Activated CD8-positive, alpha-beta memory T cell treated with anti-CD3 and anti-CD28 coated beads, Interleukin-2, amount 50 U/mL, for 24 hours (primary cell): ENCODE results near the gene FBXO31.

Experiments
- DNase-seq: peaks from one replicate; pipeline ENCODE4 v3.0.0-alpha.2; 2020; ENCODE audit errors: extremely low read depth

FBXO31 gene

DNA sequence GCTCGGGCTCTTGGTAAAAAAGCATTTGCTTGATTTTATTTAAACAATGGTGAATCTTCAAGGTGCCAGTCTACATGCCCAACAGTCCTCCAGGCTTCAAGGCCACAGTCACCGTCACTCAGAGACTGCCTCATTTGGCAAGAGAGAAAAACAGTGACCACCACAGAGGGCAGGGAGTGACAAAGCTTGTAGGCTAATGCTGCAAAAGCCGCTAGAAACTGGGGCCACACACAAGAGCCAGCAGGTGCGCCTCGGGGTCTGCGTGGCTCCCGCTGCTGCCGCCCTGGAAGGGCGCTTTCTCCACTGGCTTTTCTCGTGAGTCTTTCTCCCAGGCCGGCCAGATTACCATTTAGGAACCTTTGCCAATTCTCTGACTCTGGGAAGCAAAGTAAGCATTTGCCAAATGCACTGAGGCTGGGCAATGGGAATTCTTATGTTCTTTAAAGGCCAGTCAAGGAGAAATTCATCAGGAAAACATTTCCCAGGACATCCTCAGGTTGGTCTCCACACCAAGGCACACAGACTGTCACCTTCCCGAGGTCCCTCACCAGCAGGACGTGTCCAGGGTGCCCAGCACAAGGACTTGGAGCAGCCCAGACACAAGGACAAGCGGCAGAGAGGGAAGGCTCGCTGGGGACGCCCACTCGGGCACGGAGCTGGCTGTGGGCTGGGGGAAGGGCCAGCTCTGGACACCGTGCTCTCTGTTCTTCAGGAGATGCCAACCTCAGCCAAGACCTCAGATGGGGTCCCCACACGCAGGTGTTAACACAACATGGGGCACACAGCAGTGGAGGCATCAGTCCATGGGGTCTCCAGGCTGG lies 53.9 kb downstream of the FBXO31 start:
- DNase-seq: no peak

DNA sequence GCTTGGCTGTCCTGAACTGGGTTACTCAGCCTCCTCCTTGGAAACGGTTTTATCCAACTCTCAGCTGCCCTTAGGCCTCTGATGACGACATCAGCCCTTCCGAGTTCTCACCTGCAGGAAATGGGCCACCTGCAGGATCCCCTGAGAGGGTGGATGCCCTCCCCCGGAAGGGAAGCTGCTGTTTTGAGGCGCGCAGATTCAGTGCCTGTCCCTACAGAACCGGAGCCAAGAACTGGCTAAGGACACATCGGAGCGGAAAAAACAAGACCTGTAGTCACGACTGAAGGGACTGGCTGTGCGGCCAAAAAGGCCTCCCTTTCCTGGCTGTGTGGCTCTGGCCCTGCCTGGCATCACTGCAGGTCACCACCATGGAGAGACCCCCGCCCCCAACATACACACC lies 54.7 kb downstream of the FBXO31 start:
- DNase-seq: no peak

DNA sequence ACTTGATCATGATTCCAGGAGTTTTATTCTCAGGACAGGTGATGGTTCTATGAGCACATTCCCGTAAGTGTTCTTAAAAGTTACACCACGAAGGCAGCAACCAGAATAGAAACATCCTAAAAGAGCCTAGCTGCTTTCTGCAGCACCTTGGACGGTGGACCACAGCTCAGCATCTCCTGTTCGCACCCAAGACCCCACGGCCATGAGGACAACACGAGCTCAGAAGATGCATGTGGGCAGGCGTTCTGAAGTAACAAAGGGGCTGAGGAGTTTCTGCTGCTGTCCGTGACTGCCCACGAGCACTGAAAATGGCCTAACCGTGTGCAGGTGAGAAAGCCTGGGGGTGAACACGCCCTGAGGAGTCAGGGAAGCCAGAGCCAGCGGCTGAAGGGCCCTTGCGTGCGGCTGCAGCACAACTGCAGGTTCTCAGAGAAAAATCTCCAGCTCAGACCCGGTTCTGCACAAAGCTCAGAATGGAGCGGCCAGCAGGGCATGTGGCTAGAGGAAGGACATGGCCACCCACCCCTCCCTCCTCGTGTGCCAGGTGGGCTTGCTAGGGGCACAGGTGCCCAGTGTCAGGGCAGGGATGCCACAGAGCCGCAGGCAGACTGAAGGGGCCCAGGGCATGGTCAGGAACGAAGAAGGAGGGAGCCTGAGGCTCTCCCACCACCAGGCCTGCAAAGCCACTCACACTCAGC lies 55.6 kb downstream of the FBXO31 start:
- no peak for DNase-seq

DNA sequence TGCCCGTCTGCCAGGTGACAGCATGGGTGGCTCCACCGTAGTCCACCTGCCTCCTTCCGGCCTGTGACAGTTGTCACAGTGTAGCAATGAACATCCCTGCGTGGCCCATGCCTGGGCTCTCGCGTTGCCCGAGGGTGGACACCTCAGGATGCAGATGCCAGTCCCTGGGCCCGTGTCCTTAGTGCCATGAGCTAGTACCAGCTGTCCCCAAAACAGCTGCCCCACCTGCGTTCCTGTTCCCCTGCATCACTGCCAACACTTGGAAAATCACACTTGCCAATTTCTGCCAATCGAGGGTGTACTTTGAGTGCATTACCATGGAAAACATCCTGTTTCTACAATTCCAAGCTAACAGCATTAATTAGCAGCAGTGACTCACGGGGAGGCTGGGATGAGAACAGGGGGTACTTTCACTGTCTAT lies 57.4 kb downstream of the FBXO31 start:
- DNase-seq: no peak

DNA sequence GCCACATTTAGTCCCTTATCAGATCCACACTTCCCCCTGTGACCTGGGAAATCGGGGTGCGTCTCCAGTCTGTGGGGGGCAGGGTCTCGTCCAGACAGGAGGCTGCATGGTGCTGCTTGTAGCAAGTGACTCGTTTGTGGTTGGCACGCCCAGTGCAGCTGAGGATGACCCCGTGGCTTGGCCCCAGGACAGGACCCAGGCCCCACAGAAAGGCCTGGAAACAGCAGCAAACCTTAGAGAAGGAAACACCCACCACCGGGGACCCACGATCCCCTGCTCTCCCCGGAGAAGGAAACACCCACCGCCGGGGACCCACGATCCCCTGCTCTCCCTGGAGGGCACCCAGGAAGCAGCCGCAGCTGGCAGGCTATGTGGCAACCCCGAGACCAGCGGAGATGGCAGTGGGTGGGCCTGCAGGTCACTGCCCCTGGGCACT lies 58.1 kb downstream of the FBXO31 start:
- DNase-seq: no peak

DNA sequence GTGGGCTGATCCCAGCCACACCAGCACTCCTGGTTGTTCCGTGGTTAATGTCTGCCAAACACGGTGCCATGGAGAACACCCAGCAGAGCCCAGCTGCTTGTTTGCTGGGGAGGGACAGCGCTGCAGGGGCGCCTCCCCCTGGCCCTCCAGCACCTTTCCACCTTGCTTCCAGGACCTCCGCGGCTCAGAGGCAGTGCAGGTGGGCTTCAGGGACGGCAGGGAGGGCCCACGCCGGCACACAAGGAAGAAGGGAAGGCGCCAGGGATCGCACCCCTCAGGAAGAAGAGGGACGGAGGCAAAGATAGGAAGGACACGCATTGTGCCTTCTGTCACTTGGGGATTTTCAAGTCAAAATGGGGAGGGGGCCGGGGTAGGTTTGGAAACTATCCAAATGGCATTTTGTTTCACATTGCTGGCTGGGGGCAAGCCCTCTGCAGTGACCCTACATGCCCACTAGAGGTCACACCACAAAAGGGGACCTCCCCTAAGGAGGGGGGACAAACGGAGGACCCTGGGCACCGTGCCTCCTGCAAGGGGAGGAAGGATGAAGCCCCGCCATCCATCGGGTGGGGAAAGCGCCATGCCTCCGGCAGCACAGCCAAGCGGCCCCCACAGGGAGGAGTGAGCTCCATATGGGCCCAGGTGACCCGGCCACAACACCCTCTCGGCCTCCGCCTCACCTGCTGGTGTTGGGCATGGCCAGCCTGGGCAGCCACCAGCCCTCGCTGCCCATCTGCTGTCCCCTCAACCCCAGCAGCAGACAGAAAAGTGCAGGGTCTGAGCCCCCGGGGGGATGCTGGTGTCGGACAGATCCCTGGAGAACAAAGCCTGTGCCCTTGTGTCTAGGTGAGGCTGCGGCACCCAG lies 58.9 kb downstream of the FBXO31 start:
- no peak for DNase-seq

DNA sequence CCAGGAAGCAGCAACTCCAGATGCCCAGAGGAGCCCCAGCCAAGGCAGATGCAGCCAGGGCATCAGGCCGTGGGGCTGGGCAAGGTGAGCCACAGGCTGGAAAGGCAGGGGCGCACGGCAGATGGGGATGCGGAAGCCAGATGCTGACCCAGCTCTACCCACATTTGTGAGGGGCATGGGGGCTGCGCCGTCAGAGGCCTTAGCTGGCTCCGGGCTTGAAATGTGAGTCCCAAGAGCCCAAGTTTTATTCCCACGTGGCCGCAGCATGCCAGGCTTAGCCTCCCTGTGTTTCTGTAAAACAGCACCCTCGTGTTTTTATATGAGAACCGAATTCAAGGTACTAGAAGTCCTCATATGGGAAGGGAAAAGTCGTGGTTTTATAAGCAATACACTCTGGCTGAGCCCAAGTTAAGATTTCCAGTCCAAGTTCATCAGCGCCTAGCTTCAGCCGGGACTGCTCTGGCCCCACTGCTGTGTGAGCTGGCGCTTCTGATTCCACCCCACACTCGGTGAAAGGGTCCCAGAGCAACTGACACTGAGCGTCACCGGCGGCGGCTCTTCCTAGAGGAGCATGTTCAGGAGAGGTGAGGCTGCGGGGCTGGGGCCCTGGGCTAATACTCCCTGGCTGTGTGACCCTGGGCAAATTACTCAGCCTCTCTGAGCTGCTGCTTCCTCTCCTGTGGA lies 59.7 kb downstream of the FBXO31 start:
- DNase-seq: no peak

DNA sequence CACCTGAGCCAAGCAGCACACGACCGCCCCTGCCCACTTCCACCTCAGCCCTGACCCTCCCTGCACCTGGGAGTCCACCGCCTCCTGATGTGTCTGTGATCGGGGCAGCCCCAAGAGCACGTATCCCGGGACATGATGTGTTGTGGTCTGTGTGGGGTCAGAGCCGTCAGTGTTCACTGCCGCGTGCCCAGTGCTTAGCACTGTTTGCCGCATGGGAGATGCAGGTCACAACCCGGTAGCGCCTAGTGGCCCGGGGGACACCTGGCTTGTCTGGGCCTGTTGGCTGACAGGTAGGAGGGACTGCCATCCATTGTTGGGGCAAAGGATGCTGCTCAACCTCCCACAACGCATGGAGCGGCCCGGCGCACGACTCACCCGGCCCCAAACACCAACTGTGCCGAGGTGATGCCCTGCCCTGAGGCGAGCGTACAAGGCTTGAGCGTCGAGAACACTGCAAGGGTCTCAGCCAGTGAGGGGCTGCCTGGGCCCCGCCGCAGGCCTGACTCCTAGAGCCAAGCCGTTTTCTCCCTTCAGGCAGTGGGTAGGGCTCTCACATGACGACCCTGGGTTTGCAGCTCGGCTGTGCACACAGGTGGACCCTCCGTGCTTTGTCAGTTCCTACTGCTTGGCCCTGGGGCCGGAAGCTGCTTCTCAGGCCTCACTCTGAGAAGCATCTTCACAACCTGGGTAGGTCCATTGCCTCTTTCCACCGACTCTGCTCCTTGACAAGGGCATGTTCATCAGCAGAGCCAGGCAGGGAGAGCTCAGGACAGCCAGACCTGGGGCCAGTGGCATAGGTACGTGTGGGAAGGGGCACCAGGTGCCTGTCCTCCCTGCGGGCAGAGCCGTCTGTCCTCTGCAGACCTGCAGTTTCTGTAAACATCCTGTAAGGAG lies 60.5 kb downstream of the FBXO31 start:
- DNase-seq: no peak

DNA sequence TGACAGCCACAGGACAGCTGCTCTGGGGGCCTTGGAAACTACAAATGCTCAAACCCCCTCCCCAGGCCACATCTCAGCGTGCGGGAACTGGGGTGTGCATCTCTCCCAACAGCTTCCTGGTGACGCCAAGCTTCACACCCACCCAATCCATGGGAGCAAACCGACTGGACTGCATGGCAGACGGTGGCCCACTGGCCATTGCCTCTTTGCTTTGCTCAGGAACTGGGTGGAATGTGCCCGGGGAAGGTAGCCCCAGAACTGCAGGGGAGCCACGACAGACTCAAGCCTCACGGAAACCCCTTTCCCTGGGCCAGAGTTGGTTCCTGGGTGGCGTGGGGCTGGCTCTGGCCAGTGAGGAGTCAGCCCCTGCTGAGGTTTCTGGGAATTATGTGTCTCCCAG lies 61.2 kb downstream of the FBXO31 start:
- DNase-seq: no peak

DNA sequence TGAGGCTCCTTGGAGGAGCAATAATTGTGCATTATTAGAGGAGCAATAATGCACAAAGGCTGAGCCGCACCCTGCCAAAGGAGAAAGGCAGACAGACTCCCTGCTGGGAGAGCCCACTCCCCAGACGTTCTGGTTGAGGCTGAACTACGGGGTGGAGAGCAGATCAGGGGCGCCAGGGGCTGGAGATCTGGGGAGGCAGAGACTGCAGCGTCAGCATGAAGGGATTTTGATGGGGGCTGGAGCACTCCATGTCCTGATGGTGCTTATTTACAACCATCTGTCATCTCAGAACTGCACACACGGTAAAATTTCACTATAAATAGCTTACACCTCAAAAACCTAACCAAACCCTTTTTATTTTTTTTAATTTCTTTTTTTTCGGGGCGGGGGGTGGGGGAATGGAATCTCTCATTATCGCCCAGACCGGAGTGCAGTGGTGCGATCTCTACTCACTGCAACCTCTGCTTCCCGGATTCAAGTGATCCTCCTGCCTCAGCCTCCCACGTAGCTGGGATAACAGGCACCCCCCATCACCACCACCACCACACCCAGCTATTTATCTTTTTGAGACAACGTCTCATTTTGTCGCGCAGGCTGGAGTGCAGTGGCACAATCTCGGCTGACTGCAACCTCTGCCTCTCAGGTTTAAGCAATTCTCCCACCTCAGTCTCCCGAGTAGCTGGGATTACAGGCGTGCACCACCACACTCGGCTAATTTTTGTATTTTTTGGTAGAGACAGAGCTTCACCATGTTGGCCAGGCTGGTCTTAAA lies 62.1 kb downstream of the FBXO31 start:
- no peak for DNase-seq

DNA sequence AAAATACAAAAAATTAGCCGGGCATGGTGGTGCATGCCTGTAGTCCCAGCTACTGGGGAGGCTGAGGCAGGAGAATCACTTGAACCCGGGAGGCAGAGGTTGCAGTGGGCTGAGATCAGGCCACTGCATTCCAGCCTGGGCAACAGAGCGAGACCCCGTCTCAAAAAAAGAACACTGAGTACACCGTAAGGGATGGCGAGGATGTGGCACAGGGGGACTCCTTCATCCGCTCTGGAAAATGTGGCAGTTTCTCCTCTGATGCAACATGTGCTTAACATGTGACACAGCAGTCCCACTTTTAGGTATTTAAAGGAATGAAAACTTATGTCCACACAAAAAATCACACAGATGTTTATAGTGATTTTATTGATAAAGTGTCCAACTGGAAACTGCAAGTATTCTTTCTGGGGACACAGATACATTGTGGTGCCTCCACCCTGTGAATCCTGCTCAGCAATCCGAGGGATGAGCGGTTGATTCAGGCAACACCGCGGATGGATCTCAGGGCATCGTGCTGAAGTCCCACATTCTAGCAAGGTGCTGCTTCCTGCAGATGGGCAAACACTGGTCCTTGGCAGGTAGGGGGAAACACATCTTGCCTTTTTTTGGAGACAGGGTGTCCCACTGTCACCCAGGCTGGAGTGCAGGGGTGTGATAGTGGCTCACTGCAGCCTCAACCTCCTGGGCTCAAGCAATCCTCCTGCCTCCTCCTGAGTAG lies 62.9 kb downstream of the FBXO31 start:
- no peak for DNase-seq

DNA sequence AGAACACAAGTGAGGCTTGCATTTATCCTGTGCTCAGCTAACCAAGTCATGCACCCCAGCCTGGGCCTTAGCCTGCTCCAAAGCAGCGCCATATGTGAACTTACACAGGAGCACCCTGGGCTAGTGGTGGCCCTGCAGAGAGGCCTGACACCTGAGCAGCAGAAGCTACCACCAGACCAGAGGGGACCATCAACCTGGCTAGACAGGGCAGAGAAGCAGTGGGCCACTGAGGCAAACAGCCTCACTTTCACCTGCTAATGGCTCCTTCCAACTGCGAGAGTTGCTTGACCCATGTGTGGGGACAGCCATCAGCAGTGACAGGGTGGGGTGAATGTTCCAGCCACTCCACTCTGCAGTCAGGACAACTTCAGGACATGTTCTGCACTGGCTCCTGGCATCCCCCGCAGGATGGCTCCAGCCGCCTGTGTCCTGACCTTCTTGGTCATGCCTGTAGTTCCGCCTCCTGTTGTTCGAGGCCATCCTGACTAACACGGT lies 63.5 kb downstream of the FBXO31 start:
- DNase-seq: no peak

DNA sequence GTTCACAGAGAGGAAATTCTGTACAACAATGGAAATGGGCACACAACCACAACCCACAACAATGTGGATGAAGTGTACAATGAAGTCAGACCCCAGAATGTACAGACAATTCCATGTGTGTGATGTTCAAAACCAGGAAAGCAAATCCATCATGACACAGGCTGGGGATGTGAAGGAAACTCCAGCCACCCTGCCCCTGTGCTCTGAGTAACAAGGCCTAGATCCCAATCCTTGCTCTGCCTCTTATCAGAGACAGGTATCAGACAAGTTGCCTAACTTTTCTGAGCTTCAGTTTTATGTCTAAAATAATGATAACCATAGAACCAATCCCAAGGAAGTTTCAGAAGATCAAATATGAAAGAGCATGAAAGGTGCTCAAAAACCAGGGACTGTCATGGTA lies 64.6 kb downstream of the FBXO31 start:
- DNase-seq: no peak

DNA sequence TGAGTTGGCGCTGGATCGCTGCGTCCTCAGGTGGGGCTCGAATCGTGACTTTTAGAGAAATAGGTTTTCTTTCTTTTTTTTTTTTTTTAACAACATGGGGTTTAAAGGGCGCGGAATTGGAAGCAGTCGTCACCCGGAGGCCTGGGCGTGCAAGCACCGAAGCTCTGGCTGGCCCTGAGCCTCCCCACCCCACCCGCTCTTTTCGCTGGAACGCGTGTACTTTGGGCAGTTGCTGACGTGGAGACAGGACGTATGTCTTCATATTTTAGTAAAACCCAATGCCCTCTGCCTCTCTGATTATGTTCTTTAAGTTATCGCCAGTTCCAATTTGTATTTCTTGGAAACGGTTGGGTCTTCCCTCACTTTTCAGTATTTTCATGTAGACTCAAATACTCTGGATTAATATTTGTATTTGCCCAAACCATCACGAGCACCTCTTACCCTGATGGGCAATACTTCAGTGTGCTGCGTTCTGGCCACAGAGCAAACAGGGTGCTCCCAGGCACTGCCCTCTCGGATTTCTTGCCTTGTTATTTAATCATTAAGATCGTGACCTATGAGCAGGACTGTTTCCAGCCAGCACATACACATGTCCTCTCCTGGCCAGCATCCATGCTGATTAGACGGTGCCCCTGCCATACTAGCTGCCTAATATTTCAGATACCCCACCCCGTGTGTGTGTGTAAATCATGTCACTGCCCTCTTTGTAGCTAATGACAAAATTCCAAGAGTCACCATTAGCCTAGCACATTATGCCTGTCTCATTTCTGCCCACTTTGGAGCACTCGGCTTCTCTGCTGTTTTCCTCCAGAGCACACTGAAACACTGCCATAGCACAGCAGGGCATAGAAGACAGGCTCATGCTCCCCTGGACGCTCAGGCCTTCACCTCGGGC lies 65.6 kb downstream of the FBXO31 start:
- DNase-seq: no peak

DNA sequence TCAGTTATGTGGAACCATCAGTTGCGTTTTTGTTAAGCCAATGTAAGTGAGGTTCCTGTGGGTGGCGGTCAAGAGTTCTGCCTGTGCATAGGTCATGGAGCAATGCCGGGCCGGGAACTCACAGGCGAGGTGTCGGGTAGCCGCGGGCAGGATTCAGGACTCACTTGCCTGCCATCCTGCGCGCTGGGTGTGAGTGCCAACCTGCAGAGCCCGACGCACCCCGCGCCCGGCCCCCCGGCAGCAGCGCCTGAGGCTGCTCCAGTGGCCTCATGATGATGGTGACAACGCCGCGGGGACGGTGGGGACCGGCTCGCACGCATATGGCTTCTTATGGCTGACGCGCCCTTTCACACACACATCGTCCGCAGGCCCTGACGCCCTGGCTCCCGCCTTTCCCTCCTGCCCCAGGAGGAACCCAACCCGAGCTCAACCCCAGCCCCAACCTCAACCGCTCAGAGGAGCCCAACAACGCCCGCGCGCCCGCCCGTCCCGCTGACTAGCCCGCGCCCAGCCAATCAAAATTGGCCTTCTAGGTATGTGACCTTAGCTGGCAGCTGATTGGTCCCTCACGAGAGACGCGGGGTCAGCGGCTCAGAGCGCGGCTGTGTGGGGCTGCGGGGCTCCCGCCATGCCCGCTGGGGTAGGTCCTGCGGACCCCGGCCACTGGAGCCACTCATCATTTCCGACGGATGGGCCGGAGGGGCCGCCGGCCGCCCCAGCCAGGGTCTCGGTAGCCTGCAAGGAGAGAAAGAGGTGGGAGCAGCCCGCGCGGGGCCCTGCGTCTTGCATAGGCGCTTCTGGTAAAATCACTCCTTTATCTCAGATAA lies 66.4 kb downstream of the FBXO31 start, which contains the start of gene C16orf95:
TSS of gene C16orf95 (minus strand) at position 470 of the 827 bp plus-strand sequence. CDS start at position 320, 150 bp downstream.
- DNase-seq: peak; percentile 96

DNA sequence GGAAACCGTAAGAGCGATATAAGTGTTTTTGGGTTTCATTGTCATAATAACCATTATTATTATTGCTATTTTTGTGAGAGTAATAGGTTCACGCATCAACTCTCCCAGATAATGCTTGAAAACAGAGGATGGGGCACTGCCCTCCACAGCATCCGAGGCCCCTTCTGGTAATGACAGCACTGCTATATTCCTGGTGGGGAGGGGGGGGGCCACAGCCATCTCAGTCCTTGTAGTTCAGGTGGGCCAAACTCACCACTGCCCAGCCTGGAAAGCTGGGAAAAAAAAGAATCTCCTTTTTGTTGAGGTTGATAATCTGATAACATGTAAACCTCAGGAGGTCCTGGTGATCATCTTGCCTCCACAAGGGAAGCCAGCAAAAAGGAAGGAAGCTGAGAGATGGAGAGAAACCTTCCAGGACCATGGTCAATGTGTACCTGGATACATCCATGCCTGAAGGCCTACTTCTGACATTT lies 67.1 kb downstream of the FBXO31 start:
- DNase-seq: no peak

DNA sequence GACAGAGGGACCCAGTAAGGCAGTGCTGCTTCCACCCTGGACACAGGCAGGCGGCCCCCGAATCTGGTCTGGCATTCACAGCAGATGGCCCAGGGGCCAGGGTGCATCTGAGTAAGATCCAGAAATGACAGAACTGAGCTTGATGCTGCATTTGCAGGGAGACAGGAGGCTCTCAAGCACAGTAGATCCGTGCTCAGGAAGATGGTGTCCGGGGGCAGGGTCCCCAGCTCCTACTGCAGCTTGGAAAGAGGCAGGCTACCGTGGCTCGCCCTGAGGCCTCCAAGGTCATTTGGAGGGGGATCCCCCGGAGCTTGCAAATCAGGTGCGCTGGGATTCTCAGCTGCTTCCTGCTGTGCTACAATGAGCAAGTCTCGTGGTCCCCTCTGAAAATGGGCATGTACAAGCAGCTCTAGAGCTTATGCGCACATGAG lies 68.6 kb downstream of the FBXO31 start:
- no peak for DNase-seq
